Peyer's patch (tissue), 4 donors: ENCODE data around the gene ZC3H18.

Experiments
- CTCF ChIP-seq, 6 experiments: fragments of 450-650 bp in 4 of 6; fragments of 200-600 bp in 2 of 6; sonication (generic) in 1 of 6; IDR thresholded peaks; one replicate each; pipeline ENCODE4 v1.5.1; 2017 to 2019; ENCODE audit warnings: antibody characterized with exemption in 6 of 6, mild to moderate bottlenecking in 3 of 6, moderate library complexity in 1 of 6
- POLR2A ChIP-seq, 2 donors: fragments of 450-650 bp; IDR thresholded peaks; one replicate each; pipeline ENCODE4 v1.5.1; 2017; ENCODE audit warnings: antibody characterized with exemption in 2 of 2, mild to moderate bottlenecking in 2 of 2, moderate library complexity in 2 of 2

- TF ChIP-seq POLR2A (IDR thresholded peaks at IDR 0.05) (no peak), CTCF (IDR thresholded peaks at IDR 0.05) (no peak)
Measured at GRCh38 chr16:88624481-88624880, 54.3 kb downstream of the ZC3H18 start.
